GM04504 (cell line): ENCODE data around the gene CD3E.
A peak's percentile ranks its signal among the peaks of the same experiment; 100 is the strongest.

Experiments
- DNase-seq: peaks from one replicate; pipeline ENCODE4 v3.0.0-alpha.2; 2012; ENCODE audit warnings: low read depth

Gene CD3E

DNA sequence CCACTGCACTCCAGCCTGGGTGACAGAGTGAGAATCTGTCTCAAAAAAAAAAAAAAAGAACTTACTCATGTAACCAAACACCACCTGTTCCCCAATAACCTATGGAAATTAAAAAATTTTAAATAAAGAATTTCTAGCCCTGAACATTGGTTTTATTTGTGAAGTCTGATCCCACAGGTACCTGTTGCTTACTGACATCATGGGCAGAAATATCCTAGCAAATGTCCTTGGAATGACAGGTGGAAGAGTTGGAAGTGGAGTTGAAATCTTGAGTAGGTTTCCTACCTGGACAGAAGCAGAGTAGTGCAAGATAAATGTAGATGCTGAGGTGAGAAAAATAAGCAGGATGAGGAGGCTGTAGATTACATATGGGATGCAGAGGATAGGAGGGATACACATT, 20.8 kb downstream of the CD3E start:
- no peak for DNase-seq

DNA sequence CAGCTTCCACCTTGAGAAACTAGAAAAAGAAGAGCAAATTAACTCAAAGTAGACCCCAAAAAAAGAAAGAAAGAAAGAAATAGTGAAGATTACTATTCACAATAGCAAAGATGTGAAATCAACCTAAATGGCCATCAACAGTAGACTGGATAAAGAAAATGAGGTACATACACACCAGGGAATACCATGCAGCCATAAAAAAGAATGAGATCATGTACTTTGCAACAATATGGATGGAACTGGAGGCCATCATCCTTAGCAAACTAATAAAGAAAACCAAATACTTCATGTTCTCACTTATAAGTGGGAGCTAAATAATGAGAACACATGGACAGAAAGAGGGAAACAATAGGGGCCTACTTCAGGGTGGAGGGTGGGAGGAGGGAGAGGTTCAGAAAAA, 24.2 kb downstream of the CD3E start:
- DNase-seq = no peak

- DNase-seq = no peak
Measured at GRCh38 chr11:118334745-118335144, 30.2 kb downstream of the CD3E start.

DNA sequence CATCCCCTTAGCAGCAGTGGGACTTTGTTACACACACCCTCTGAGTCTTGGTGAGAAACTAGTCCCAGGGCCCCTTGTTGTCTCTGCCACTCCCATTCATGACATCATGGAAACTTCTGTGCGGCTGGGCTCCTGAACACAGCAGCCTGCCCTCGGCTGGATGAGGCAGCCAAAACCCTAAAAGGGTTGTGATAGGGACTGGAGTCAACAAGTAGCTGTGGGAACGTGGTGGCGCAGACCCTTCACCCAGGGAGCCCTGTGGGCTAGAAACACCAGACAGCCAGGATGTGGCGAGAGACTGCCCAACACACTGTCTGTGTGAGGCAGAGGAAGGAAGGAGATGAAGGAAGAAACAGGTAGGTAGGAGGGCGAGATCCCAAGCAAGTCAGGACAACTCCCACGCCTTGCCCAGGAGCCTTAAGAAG, 34.1 kb downstream of the CD3E start:
- no peak for DNase-seq

DNA sequence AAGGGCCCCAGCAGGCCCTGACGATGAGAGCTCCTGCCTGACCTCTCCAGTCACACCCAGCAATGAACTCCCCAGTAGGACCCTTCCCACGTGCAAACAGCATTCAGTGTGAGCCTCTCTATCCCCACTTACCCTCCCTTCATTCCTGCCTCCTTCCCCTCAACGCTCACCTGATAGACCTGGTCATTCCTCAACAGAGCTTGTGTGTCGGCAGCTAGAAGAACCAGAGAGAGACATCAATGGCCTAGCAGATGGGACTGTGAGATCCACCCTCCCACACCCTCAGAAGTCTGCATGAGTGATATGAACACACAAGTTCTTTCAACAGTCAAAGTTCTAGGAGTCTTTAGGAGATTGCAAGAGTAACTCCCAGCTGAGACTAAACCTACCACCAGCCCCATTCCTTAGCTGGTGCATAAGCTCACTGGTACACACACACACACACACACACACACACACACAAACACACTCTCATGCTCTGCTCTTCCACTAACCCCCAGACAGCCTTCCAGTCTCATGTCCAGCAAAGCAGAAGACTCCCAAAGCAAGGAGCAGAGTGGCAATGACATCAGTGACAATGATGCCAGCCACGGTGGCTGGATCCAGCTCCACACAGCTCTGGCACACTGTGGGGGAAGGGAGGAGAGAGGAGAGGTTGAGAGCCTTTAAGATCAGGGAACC, 34.9 kb downstream of the CD3E start:
- DNase-seq = no peak

- no peak for DNase-seq
Measured at GRCh38 chr11:118340449-118340848, 35.9 kb downstream of the CD3E start.

- no peak for DNase-seq
Measured at GRCh38 chr11:118341261-118341660, 36.7 kb downstream of the CD3E start.

DNA sequence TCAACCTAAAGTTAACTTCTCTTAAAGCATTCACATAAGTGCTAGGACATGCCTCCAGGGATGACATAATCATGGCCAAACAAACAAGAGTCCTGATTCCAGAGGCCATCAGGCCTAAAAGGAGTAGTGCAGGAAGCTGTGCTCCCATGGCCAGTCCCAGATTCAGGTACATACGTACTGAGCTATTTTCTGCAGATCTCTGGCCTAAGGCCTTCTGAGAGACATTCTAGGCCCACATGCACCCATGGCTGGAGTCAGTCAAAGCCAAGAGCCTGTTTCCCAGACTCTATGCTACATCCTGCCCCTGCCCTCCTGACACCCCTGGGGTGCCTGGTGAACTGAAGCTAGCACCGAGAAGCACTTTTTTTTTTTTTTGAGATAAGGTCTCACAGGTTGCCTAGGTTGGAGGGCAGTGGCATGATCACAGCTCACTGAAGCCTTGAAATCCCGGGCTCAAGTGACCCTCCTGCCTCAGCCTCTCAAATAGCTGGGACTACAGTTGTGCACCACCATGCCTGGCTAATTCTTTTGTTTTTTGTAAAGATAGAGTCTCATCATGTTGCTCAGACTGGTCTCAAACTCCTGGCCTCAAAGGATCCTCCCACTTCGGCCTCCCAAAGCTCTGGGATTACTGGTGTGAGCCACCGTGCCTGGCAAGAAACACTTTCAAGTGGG, 37.4 kb downstream of the CD3E start:
- no peak for DNase-seq

DNA sequence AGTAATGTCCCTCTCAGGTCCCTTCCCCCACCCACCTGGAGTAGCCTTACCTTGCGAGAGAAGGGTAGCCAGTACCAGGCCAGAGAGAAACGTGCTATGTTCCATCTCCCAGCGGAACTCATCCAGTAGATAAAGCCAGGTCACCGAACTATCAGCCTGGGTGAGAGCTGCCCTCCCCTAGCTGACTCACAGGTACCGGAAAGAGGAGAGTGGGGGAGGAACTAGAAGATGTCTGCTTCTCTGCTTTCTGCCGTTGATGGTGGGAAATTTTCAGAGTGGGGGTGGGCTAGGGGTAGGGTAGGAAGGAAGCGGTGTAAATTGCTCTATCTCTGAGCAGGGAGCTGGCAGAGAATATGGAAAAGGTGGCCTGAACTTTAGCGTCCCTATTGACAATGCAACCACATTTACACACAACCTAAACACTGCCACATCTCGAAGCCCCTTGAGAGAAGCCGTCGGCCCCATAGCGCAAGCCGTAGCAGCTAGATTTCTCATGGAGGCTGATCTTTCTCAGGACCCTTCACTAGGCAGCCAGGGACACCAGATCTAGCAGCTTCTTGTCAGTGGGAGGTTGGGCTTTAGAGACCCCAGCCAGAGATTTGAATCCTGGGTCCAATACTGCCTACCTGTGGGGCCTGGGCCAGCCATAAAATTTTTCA, 38.1 kb downstream of the CD3E start, which contains the start of gene CD3D:
CD3D (minus strand) TSS at position 203 of the 659 bp plus-strand sequence; CDS start at position 105, 98 bp downstream.
- DNase-seq = no peak

GRCh38 chr11:118343248-118343647, 38.7 kb downstream of the CD3E start:
- DNase-seq = no peak

- DNase-seq = no peak
Measured at GRCh38 chr11:118343981-118344515, 39.5 kb downstream of the CD3E start, which contains the start of gene CD3G. TSS of gene CD3G (plus strand) at chr11:118344344. CDS start at chr11:118344424, 80 bp downstream.

- no peak for DNase-seq
Measured at GRCh38 chr11:118349475-118349874, 44.9 kb downstream of the CD3E start.

GRCh38 chr11:118353084-118353710, 48.7 kb downstream of the CD3E start:
- DNase-seq = no peak

- DNase-seq = no peak
Measured at GRCh38 chr11:118358071-118358470, 53.5 kb downstream of the CD3E start.

GRCh38 chr11:118359295-118359958, 54.9 kb downstream of the CD3E start, which contains the start of gene UBE4A:
TSS of gene UBE4A (plus strand) at chr11:118359600. CDS start at chr11:118365081, 5,481 bp downstream.
- peak; percentile 79 for DNase-seq

- no peak for DNase-seq
Measured at GRCh38 chr11:118364956-118365615, 60.6 kb downstream of the CD3E start.
